Measurements from ENCODE around the gene DNM2.
"Not testable (repeated sequence)": the region's sequence is repeated elsewhere in the genome, so short reads cannot be mapped to it uniquely, and the experiment has no call there.

Gene DNM2

GRCh38 chr19:10839114-10840050 lies 121.5 kb downstream of the DNM2 start:
- DNase-seq = no peak

GRCh38 chr19:10842788-10843187 lies 124.9 kb downstream of the DNM2 start:
- DNase-seq = no peak

- DNase-seq = no peak
Observed at GRCh38 chr19:10846500-10847202, 128.8 kb downstream of the DNM2 start.

GRCh38 chr19:10848230-10848856 lies 130.5 kb downstream of the DNM2 start, which contains the start of gene C19orf38:
TSS of gene C19orf38 (plus strand) at chr19:10848415. CDS start at chr19:10848509, 94 bp downstream.
- peak; percentile 78 to 84 for DNase-seq

- DNase-seq = no peak
Observed at GRCh38 chr19:10850631-10851030, 132.8 kb downstream of the DNM2 start.

- DNase-seq = peak in 1 of 2 donors; percentile 42
Observed at GRCh38 chr19:10852098-10852800, 134.4 kb downstream of the DNM2 start.

- DNase-seq = no peak
Observed at GRCh38 chr19:10852941-10853340, 135.1 kb downstream of the DNM2 start.

GRCh38 chr19:10854350-10855089 lies 136.6 kb downstream of the DNM2 start:
- peak; percentile 59 to 82 for DNase-seq

GRCh38 chr19:10855879-10856522 lies 138.1 kb downstream of the DNM2 start:
- peak; percentile 48 to 50 for DNase-seq

GRCh38 chr19:10856899-10857298 lies 139.0 kb downstream of the DNM2 start:
- not testable (repeated sequence) for DNase-seq

GRCh38 chr19:10858204-10858828 lies 140.4 kb downstream of the DNM2 start:
- no peak for DNase-seq

- peak; percentile 77 to 85 for DNase-seq
Observed at GRCh38 chr19:10861103-10861651, 143.3 kb downstream of the DNM2 start.

- no peak for DNase-seq
Observed at GRCh38 chr19:10862561-10863106, 144.8 kb downstream of the DNM2 start.

- DNase-seq = peak; percentile 82 to 92
Observed at GRCh38 chr19:10863107-10863717, 145.3 kb downstream of the DNM2 start.

- peak; percentile 75 to 76 for DNase-seq
Observed at GRCh38 chr19:10864538-10864899, 146.6 kb downstream of the DNM2 start.

- no peak for DNase-seq
Observed at GRCh38 chr19:10866495-10866894, 148.6 kb downstream of the DNM2 start.

GRCh38 chr19:10868872-10869547 lies 151.1 kb downstream of the DNM2 start:
- no peak for DNase-seq

- not testable (repeated sequence) for DNase-seq
Observed at GRCh38 chr19:10869872-10870311, 152.0 kb downstream of the DNM2 start.

- DNase-seq = no peak
Observed at GRCh38 chr19:10870501-10870954, 152.6 kb downstream of the DNM2 start.
